K562 (cell line): Measurements from ENCODE around the gene ATP5F1D. TPM values are rescaled to one million over a fixed set of nuclear protein-coding genes. Genes with fewer than 3 reads are reported as not detected.

Experiments used
- CHD7 ChIP-seq: fragments of 200-600 bp; sonication (generic); IDR thresholded peaks from one replicate; pipeline ENCODE4 v1.6.1; 2012; ENCODE audit warnings: mild to moderate bottlenecking, low read depth, low read length, inconsistent platforms
- CREM ChIP-seq: IDR thresholded peaks from 2 replicates; pipeline ENCODE4 v1.6.1; 2014; ENCODE audit warnings: antibody characterized with exemption, low read depth
- polyA plus RNA-seq, 8 experiments: library from polyadenylated mRNA; depleted of rRNA in 4 of 8; stranded (reverse) in 5 of 8; unstranded in 3 of 8; fragments of >200 nt; fragmentation: Nextera tagmentation in 2 of 8; fragmentation: Illumina TruSeq in 1 of 8; extraction: Ambion mirVana in 2 of 8; extraction: Trizol in 1 of 8; gene quantifications; 2 replicates each; pipeline versions ENCODE4 v1.2.1 to v1.2.3, GENCODE V29; 2011 to 2014; ENCODE audit warnings: inconsistent platforms in 1 of 8, missing spikeins in 1 of 8
- total RNA-seq, 7 experiments: library from RNA; depleted of rRNA in 6 of 7; stranded (reverse); fragments of >200 nt in 6 of 7; fragmentation: Illumina TruSeq in 2 of 7; extraction: Trizol in 2 of 7; gene quantifications; 2 replicates each; pipeline versions ENCODE4 v1.2.1 to v1.2.3, GENCODE V29; 2011 to 2021; ENCODE audit warnings: low replicate concordance in 1 of 7

The ATP5F1D gene
- total and polyA plus RNA-seq, 9 of the 15 experiments (the other 6 are each of a cell fraction or from before 2014, with no cell fraction given) = 3.9 to 409 (median 36.8) TPM

- TF ChIP-seq CHD7 (no peak), CREM (peak; percentile 4; the same call in 1 of the 2 replicates)
Observed at GRCh38 chr19:1259206-1259875, 17.8 kb downstream of the ATP5F1D start (continued).
